T-helper 2 cell treated with Interferon-gamma antibody and Interleukin-4, amounts not matched to agents 100 ng/mL and 5 ng/mL, for 36 hours (primary cell): ENCODE measurements around the gene SHLD1. TPM values are rescaled to one million over a fixed set of nuclear protein-coding genes. Genes with fewer than 3 reads are reported as not detected.
"Not testable (repeated sequence)": the region's sequence is repeated elsewhere in the genome, so short reads cannot be mapped to it uniquely, and the experiment has no call there.

Experiments
- intact Hi-C: fragments of 100-400 bp; cut with micrococcal nuclease; formaldehyde crosslinking; loops from one replicate; pipeline ENCODE4 v1.15.1; 2023
- total RNA-seq: library from RNA; stranded (reverse); gene quantifications from 2 replicates; pipeline ENCODE4 v1.2.3, GENCODE V29; 2022

SHLD1 gene, protein sequence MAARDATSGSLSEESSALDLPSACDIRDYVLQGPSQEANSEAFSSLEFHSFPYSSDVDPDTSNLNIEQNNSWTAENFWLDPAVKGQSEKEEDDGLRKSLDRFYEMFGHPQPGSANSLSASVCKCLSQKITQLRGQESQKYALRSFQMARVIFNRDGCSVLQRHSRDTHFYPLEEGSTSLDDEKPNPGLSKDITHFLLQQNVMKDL
- total RNA-seq, result 14.8 and 15.0 TPM in 2 replicates

DNA sequence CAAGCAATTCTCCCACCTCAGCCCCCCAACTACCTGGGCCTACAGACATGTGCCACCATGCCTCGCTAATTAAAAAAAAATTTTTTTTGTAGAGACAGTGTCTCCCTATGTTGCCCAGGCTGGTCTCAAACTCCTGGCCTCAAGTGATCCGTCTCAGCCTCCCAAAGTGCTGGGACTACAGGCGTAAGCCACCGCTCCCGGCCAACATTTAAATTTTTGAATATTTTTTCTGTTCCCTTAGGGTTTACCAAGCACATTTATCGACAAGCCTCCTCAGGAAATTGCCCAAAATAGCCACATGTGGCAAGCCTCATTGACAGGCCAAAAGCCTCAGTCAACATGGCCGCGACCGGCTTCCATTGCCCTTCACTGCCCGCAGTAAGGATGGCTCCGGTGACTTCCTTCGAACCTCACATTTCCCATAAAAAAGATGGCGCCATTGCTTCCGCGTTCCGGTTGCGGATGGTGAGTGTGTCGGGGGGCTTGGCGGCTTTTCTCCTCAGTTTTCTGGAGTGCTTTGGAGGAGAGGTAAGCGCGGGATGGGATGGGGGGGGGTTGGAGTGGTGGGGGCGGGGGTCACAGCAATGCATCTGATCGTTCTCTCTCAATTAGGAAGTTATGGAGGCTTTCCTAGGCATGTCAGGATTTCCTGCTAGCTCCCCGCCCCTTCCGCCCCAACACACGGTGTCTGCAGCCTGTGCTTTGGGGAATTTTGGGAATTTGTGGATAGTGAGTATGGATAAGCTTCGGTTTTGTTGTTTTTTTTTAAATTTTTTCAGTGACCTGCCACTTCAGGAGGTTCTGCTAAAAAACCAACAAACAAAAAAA, at the start of gene SHLD1:
Gene SHLD1, plus strand, starts transcription at position 450 of the 828 bp plus-strand sequence. CDS start 22,465 bp downstream, outside the sequence.
- intact Hi-C loops, result loop anchor here (1.0 kb wide), 1 partner anchor 36 kb away; no protein-coding TSS in a partner anchor

DNA sequence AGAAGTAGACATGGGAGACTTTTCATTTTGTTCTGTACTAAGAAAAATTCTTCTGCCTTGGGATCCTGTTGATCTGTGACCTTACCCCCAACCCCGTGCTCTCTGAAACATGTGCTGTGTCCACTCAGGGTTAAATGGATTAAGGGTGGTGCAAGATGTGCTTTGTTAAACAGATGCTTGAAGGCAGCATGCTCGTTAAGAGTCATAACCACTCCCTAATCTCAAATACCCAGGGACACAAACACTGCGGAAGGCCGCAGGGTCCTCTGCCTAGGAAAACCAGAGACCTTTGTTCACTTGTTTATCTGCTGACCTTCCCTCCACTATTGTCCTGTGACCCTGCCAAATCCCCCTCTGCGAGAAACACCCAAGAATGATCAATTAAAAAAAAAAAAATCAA, 47.9 kb upstream of the SHLD1 start:
- intact Hi-C loops, result not testable (repeated sequence)

DNA sequence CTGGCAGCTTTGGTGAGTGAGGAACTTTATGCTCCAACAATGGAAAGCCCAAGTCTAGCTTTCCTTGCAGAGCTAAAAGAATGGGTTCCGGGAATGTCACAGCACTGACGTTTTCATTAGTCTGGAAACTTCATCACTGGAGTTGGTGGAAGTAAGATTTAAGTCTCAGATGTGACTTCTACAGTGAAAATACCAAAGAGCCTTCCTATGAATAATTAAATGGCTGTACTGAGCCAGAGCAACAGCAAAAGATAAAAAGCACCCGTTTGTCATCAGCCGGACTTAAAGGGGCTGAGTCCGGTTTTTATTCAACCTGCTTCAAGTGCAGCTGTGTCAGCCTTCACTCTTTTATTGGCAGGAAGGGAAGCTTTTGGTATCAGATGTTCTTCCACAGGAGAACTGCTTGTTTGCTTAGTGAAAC, 46.5 kb upstream of the SHLD1 start:
- intact Hi-C loops, result no loop called here

DNA sequence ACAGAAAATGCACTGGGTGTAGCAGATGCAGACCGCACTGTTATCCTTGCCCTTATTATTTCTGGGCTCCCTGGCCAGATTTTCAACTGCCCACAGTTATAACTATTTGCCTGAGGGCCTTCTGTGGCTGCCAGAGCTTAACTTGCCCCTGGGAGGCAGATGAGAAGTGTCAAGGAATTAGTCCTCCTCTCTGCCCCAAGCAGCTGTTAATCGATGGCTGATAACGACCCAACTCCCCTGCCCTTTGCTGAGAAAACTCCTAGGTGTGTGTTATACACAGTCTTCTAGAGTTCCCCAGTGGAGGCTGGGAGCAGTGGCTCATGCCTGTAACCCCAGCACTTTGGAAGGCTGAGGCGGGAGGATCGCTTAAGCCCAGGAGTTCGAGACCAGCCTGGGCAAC, 44.4 kb upstream of the SHLD1 start:
- intact Hi-C loops, result no loop called here

DNA sequence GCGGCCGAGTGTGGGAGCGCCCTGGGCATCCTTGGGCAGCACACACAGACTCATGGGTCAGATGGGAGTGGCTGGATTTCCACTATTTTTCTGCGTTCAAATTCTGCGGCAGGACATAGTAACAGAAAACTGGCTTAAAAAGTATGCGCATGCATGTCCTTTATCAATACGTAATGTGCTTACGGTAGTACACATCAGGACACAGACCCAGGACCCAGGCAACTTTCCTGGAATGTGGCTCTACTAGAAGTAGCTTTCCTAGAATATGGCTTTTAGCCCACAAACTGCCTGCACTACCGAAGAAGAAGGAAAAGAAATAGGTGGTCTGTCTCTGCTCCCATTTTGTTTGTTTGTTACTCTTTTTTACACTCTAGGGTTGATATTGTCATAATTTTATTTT, 43.4 kb upstream of the SHLD1 start:
- intact Hi-C loops, result no loop called here

DNA sequence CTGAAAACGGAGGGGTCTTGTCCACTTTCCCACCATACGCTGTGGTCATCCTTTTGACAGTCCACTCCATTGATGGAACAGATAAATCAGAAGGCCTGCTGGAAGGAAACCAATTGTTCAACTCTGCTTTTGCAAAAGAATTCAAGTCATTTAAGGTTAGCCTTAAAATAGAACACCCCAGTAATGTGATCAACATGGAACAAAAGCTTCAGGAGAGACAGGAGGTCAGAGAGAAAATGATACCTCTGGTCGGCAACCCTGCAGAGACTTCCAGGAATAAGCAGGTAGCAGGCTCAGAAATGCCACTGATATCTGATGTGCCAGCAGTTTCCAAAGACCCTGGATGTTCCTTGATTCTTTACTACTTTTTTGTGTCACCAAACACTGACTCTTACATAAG, 39.6 kb upstream of the SHLD1 start:
- intact Hi-C loops, result loop anchor here (5.0 kb wide), 1 partner anchor 63 kb away; no protein-coding TSS in a partner anchor

DNA sequence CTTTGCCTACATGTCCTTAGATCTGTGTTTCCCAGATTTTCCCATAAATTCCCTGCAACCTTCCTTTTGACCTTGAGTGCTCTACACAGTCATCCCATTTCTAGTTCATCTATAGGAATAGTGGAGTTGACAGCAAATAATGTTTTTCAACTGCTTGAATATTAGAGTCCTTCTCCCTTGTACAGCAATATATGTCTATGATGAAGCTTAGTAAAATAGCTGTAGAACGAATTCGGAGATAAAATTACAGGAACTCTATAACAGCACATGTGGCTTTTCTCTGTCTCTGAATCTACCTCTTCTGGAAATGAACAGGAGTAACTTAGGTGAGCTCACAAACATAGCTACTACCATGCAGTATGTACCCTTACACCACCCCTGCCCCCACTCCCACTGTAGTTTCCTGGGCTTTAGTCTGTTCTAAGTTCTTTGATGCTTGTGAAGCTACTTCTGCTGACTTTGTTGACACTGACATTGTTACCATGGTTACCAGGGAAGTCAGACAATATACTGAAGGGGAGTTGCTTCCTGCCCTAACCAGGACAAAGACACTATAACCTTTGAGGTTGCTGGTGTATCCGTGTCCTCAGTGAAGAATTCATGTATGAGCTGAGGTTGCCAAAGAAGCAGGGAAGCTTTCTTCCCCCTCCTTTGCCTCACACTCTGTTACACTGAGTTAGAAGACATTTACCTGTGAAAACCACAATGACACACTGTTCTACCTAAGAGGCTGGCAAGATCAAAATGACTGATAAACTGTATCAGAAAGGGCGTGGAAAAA, 35.8 kb upstream of the SHLD1 start:
- intact Hi-C loops, result loop anchor here (1.0 to 5.0 kb wide), 2 partner anchors 36 to 67 kb away; partner anchors contain the start of gene SHLD1

DNA sequence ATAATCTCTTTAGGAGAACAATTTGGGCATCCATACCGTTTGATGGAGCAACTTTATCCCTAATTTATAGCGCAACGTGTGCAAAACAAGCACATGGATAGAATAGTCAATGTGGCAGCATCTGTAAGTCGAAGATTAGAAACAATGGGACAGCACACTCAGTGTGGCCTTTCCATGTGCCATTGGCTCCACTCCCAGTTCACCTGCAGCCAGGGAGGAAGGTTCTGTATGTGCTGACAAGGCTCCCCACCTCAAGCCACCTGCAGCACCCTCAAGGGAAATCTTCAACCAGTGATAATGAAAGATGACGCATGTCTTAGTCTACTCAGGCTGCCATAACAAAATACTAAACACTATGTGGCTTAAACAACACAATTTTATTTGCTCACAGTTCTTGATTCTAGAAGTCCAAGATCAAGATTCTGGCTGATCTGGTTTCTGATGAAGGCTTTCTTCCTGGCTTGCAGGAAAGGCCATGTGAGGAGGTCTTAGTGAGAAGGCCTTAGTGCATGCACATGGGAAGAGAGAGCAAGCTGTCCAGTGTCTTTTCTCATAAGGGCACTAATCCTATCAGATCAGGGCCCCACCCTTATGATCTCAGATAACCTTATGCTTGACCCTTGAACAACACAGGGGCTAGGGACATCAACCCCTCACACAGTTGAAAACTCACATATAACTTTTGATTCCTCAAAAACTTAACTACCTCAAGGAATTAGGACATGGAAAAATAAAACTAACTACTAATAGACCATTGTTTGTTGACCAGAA, 34.9 kb upstream of the SHLD1 start:
- intact Hi-C loops, result no loop called here

DNA sequence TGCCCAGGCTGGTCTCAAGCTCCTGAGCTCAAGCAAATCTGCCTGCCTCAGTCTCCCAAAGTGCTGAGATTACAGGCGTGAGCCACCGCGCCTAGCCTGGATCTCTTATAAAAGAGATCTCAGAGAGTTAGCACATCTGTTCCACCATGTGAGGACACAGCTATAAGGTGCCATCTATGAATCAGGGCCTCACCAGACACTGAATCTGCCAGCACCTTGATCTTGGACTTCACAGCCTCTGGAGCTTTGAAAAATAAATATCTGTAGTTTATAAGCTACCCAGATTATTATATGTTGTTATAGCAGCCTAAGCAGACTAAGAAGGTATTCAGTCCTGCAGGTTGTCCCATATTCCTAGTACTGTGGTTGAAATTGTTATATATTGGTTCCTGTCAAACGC, 33.2 kb upstream of the SHLD1 start:
- intact Hi-C loops, result no loop called here

DNA sequence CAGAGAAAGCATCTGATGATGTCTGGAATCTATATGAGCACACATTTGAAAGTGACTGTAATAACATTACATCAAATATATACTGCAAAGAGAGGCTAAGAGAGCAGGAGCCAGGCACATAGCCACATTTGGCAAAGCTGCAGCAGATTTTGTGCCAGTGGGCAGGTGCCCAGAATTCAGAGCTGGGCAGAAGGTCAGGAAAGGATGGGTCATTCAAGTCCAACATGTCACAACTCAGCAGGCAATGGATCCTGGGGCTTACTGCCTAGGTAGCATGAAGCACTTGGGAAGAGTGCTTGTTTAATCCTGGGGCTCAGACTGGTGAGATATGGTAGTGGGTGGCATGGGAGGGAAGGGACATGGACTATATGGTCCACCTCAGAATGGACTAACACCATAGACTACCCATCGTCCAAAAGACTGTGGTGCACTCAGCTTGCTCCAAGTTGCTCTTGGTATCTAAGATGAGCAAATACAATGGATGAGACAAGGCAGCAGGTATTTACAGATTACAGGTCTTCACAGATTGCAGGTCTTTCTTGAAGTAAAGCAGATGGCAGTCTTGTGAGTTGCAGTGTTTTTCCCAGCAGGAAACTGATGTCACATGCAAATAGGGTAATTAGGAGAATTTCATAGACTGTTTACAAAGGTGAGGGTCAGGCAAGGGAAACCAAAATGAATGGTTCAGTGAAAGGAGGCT, 31.2 kb upstream of the SHLD1 start:
- intact Hi-C loops, result no loop called here

DNA sequence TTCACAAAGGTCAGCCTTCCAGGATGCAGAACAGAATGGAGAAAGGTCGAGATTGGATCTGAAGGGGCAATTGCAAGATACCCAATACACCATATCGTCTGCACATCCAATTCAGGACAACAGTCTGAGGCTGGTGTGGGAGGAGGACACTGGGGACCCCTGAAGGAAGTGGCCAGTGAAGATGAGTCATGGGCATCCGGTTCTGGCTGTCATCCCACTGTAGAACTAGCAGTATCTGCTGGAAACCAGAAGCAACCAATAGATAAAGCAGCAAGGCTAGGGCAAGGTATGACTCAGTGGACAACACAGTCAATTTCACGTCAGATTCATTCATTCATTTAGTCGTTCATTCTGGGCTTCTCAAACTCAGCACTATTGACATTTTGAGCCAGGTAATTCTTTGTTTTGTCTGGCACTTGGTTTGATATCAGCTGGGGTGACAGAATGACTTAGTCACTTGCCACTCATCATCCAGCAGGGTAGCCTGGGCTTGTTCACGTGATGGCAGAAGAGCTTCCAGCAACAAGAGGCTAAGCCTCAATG, 30.3 kb upstream of the SHLD1 start:
- intact Hi-C loops, result no loop called here

DNA sequence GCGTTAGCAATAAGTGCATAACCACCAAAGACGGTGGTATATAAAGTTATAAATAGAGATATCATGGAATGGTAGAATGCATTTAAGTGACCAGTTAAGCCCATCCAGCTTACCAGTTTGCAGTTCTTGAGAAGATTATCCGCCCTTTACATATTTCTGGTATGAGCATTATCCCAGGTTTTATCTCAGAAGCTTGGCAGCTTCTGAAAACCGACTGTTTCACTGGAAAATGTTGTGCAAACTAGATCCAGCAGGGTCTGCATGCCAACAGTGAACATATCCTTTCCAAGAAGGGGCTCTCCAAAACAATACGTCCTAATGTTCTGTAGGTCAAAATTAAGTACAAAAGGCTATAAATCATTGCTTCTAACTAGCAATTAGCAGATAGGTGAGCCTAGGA, 29.5 kb upstream of the SHLD1 start:
- intact Hi-C loops, result no loop called here

DNA sequence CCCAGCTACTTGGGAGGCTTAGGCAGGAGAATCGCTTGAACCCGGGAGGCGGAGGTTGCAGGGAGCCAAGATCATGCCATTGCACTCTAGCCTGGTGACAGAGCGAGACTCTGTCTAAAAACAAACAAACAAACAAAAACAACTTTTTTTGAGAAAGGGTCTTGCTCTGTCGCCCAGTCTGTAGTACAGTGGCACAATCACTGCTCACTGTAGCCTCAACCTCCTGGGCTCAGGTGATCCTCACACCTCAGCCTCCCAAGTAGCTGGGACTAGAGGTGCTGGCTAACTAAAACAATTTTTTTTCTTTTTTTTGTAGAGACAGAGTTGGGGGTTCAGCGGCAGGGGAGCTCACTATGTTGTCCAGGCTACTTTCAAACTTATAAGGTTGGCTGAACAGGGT, 28.8 kb upstream of the SHLD1 start:
- intact Hi-C loops, result not testable (repeated sequence)

DNA sequence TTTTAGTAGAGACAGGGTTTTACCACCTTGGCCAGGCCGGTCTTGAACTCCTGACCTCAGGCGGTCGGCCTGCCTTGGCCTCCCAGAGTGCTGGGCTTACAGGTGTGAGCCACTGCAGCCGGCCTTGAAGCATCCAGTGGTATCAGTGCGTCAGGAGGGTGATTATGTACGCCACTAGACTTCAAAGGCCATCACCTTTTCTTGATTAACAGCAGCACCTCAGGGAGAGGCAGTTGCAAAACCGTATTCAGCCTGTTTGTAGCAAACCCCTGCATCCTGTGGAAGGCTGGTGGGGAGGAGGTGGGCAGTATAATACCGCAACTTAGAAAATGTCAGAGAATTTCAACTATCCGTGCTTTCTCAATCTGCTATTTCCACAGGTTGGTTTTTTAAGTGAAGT, 27.3 kb upstream of the SHLD1 start:
- intact Hi-C loops, result no loop called here

DNA sequence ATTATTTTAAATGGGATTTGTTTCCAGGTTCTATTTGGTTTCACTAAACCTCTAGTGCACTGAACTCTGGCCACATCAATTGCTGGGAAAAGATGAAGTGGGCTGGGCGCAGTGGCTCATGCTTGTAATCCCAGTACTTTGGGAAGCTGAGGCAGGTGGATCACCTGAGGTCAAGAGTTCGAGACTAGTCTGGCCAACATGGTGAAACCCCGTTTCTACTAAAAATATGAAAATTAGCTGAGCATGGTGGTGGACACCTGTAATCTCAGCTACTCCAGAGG, 25.1 kb upstream of the SHLD1 start:
- intact Hi-C loops, result not testable (repeated sequence)

DNA sequence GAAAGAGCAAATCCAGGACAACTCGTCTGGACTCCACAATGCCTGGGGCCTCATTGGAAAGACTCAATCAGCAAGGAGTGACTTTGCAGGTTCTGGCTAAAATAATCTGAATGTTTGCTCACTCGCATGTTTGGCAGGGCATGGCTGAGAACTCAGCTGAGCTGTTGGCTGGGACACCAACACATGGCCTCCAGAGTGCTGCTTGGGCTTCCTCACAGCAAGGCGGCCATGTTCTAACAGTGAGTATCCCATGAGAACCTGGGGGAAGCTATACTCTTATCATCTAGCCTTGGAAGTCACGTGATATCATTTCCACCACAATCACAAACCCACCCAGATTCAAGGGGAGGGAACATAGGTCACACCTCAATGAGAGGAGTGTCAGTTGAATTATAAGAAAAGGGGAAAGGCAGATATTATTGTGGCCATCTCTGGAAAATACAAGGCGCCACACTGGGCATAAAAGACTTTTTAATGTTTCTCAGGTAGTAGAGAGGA, 23.1 kb upstream of the SHLD1 start:
- intact Hi-C loops, result no loop called here

DNA sequence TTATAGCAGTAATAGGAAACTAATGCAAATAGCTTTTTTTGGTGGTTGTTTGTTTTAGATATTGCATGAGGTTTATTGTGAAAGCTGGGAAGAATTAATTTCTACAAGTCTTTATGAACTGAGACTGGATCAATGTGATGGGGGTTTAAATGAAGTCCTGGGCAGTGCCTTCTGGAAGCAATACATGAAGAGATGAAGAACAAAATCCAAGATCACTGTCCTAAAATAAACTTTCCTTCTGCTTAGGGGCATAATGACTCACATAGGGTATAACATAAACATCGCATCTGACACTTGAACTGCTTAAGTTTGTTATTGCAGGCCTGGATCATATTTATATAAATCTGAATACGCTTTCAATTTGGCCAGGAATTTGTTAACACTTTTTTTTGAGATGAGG, 20.9 kb upstream of the SHLD1 start:
- intact Hi-C loops, result no loop called here

DNA sequence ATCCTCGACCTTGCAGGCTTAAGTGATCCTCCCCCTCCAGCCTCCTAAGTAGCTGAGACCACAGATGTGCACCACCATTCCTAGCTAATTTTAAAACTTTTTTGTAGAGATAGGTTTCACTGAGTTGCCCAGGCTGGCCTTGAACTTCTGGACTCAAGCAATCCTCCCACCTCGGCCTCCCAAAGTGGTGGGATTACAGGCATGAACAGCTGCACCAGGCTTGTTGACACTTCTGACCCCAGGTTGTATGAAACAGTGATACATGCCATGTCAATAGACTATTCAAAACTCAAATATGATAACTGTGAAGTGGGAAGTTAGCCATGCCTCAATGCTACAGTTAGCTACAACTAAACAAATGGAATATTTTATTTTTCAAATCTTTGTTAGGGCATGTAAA, 20.1 kb upstream of the SHLD1 start:
- intact Hi-C loops, result no loop called here

DNA sequence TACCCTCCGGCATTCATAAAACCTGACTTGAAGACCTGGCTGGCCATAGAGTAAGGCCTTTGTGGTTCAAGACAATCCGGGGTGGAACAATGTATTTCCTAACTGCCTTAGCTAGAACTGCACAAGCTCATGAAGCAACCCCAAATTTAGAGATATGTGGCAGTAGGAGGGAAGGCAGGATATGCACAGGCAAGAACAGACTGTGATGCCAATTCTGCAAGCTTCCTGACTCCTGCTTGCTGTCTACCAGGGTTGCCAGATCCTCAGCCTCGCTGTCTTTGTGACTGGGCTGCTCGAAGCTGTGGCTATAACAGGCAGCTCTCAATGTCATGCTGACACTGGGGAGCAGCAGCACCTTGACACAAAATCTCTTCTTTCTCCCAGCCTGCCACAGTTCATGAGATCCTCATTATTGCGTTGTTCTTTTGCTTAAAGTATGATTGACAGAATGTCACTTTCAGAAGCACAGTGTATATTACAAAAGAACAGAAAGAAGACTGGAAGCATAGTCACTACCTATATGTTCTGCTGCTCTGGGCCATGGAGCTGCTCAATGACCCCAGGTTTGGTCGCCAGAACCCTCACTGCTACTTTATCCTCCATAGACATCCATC, 18.3 kb upstream of the SHLD1 start:
- intact Hi-C loops, result no loop called here

DNA sequence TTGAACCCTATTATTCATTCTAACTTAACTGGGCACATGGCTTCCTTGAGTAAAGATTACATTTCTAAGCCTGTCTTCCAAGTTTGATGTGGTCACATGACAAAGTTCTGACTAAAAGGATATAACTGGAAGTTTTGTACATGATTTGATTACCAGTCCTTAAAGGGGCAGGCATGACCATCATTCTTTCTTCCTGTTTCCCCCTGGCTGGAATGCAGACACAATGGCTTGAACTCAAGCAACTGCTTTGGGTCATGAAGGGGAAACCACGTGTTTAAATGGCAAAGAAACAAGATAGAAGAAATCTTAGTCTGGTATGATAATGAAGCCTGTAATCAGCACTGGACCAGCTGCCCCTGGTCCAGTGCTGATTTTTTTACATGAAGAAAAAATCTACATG, 15.6 kb upstream of the SHLD1 start:
- intact Hi-C loops, result no loop called here
